Measurements from ENCODE around the gene WSCD1.

The WSCD1 gene

GRCh38 chr17:6069539-6070429 lies at the start of gene WSCD1:
TSS of gene WSCD1 (plus strand) at chr17:6070379. CDS start at chr17:6080659, 10,280 bp downstream.
- no peak for DNase-seq (ENCODE audit: low read depth in 2 of 2)

DNA sequence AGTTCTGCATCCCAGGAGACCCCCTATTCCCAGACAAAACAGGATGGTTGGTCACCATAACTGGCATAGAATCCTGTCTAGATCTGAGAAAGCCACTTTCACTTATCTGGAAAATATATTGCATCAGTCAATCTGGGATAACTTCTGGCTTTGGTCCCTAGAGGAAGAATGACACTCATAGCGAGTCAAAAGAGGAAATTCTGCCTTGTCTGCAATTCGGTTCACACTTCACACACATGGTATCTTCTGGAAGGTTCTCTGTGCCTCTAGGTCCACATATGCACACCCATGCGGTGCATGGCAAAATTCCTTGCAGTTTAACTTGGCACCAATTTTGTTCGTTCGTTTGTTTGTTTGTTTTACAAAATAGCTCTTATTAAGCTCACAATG lies 49.2 kb upstream of the WSCD1 start:
- no peak for DNase-seq (ENCODE audit: low read depth in 2 of 2)

- DNase-seq (ENCODE audit: low read depth in 2 of 2) = no peak
Observed at GRCh38 chr17:6021627-6022026, 48.6 kb upstream of the WSCD1 start.

GRCh38 chr17:6023036-6023831 lies 46.9 kb upstream of the WSCD1 start:
- DNase-seq (ENCODE audit: low read depth in 2 of 2) = no peak

DNA sequence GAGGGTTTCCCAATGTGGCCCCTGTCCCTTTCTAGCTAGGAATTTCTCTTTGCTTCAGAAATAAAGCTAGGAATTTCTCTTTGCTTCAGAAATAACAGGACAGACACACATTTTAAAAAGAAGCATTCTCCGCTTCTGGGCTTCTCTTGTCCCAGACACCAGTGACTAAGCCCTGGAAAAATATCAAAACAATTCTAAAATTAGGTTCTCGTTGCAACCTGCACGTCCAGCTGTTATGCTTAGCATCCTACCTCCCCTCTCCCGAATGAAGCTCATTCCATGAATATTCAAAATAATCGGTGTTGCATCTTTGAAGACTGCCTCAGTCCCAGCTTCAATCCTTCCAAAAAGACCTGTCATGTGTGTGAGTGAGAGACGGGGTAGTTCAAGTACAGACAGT lies 45.6 kb upstream of the WSCD1 start:
- DNase-seq (ENCODE audit: low read depth in 2 of 2) = no peak

- no peak for DNase-seq (ENCODE audit: low read depth in 2 of 2)
Observed at GRCh38 chr17:6027342-6028024, 42.7 kb upstream of the WSCD1 start.

DNA sequence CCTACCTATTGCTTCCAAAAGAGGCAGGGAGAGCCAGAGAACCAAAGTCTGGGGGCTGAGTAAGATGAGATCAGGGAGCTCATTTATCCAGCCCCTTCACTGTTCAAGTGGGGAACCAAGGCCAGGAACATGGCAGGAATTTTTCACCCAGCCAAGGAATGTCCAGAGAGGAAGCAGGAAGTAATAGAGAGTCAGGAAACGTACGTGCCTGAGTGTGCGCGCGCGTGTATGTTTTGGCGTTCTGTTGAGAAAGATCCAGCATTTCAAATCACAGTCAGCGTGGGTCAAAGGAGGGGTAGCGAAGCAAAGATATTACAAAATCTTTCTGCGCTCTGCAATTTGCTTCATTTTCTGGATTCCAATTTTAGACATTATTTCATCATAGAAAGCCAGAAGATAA lies 41.9 kb upstream of the WSCD1 start:
- DNase-seq (ENCODE audit: low read depth in 2 of 2) = no peak

- DNase-seq (ENCODE audit: low read depth in 2 of 2) = no peak
Observed at GRCh38 chr17:6035801-6036394, 34.3 kb upstream of the WSCD1 start.

DNA sequence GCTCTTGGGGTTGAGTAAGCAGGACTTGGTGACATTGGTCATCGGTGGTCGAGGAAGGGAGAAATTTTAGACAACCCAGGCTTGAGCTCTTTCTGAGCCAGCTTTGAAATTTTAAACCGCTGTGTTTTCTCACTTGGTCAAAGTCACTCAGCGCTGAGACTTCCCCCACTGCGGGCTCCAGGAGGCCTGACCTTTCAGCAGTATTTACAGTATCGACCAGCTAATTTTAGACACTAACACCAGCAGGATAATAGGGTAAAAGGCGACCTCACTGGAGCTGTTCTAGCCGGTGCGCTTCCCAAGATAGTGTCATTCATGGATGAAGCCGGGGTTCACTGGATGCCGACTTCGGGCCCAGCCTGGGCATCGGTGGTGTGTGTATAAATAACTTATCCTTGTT lies 29.7 kb upstream of the WSCD1 start:
- no peak for DNase-seq (ENCODE audit: low read depth in 2 of 2)

- DNase-seq (ENCODE audit: low read depth in 2 of 2) = no peak
Observed at GRCh38 chr17:6041246-6041645, 28.9 kb upstream of the WSCD1 start.

GRCh38 chr17:6043405-6043804 lies 26.8 kb upstream of the WSCD1 start:
- DNase-seq (ENCODE audit: low read depth in 2 of 2) = no peak

DNA sequence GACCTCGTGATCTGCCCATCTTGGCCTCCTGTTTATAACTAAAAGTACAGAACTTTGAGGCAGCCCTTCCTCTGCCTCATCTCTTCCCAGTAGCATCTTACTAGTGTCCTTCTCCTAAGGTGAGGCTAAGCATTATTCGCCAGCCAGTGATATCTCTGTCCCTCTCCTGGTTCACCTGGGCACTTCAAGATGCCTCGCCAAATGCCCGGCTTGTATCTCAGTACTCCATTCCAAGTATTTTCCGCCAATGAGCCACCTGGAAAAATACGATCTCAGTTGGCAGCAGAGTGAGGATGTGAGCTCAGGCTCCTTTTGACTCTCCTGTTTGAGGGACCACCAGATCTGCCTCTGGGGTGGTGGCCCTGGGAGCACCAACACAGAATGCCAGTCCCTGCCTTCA lies 25.9 kb upstream of the WSCD1 start:
- no peak for DNase-seq (ENCODE audit: low read depth in 2 of 2)

DNA sequence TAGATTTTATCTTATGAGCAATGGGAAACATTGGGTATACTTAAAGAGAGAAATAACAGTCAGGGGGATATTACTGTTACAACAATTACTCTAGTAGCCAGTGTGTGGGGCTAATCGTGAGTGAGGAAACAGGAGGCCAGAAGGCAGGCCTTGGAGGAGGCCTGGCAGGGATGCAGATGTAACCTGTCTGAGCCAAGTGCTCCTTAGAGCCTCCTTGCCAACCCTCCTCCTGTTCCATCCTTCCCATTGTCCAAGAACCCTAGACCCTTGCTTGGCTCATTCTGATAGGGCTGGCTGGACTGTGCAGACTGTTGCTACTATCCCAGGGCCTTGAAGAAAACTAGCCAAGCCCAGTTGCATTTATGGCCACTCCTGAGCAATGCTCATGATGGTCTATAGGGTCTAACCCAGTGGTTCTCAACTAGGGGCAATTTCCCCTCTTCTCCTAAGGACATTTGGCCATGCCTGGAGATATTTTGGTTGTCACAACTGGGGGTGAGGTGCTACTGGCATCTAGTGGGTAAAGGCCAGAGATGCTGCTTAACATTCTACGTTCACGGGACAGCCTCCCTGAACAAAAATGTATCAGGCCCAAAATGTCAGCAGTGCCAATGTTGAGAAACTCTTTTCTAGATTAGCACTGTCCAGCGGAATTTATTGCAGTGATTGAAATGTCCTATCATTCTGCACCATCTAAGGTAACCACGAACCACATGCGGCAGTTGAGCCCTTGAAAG lies 24.4 kb upstream of the WSCD1 start:
- no peak for DNase-seq (ENCODE audit: low read depth in 2 of 2)

DNA sequence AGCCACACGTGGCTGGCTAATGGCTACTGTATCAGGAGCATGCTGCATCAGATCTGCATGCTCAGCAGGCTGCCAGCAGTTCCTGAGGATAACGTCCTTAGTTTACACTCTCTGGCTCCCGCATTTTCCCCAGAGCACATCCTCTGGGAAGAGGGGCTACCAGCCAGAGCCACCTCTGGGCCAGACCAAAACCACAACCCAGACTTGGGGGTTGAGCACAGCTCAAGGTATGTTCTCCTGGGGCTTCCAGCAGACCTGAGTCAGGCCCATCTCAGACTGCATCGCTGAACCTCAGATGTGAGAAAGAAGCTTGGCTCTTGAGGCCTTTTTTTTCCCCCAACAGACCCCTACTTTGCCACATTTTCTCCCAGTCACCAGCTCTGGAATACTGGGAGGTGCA lies 23.7 kb upstream of the WSCD1 start:
- no peak for DNase-seq (ENCODE audit: low read depth in 2 of 2)

- DNase-seq (ENCODE audit: low read depth in 2 of 2) = no peak
Observed at GRCh38 chr17:6046931-6047330, 23.2 kb upstream of the WSCD1 start.

- DNase-seq (ENCODE audit: low read depth in 2 of 2) = no peak
Observed at GRCh38 chr17:6047966-6048365, 22.2 kb upstream of the WSCD1 start.

- no peak for DNase-seq (ENCODE audit: low read depth in 2 of 2)
Observed at GRCh38 chr17:6048486-6048885, 21.7 kb upstream of the WSCD1 start.

DNA sequence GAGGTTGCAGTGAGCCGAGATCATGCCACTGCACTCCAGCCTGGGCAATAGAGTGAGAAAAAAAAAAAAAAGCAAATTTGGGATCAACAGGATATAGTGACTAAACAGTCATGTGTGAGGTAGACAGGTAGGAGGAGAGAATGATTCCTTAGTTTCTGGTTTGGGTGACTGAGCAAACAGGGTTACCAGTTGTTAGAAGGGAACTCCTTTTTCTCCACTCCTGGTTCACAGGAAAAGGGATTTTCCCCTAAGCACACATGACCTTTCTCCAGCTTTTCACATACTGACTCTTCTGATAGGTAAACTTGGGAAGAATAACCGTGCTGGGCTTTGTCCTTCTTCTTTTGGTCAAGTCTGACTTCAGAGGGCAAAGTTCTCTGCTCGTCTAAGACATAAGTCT lies 17.3 kb upstream of the WSCD1 start:
- no peak for DNase-seq (ENCODE audit: low read depth in 2 of 2)

DNA sequence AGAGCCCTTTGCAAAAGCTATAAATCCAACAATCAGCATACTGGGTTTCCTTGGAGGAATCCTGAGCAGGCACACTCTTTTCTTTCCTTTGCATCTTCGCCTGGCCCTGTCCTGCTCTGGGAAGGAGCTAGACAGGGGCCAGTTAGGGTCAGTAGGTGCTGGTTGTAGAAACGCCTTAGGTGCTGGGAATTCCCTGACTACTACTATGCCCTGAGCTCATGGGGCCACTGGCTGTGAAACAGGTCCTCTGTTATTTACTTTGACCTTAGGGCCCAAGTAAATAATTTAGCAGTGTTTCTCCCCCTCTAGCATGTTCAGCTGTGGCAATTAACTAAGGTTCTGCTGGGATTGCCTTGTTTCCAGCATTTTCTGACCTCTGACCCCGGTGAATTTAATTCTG lies 15.8 kb upstream of the WSCD1 start:
- no peak for DNase-seq (ENCODE audit: low read depth in 2 of 2)

- DNase-seq (ENCODE audit: low read depth in 2 of 2) = no peak
Observed at GRCh38 chr17:6056104-6056503, 14.1 kb upstream of the WSCD1 start.

DNA sequence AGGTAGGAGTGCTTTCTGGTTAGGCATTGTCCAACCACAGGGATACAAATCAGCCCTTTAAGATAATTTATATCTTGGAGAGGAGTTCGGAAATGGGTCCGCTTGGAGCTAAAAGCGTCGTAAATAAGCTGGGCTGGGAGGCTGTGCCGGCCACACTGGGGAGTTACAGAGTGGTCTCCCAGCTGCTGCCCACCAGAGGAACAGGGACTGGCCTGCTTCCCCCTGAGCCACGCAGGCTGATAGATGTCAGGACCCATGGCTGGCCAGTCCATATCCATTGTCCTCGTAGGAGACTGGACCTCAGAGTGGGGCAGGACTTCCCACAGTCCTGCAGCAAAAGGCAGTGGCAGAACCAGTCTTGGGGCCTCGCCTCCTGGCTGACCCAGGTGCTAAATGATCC lies 12.6 kb upstream of the WSCD1 start:
- no peak for DNase-seq (ENCODE audit: low read depth in 2 of 2)
